Rectal smooth muscle tissue (tissue), 1 donor: ENCODE results near the gene MRPS33.

Experiments
- H3K27ac ChIP-seq: one replicate; pipeline ENCODE4 v1.7.0; 2013; ENCODE audit warnings: low read depth, low read length, inconsistent platforms
- H3K27me3 ChIP-seq: one replicate; pipeline ENCODE4 v1.7.0; 2013; ENCODE audit warnings: low read length; ENCODE audit not compliant: control insufficient read depth, insufficient read depth
- H3K36me3 ChIP-seq: one replicate; pipeline ENCODE4 v1.7.0; 2013; ENCODE audit warnings: low read length; ENCODE audit not compliant: control insufficient read depth, insufficient read depth
- H3K4me1 ChIP-seq: one replicate; pipeline ENCODE4 v1.7.0; 2013; ENCODE audit warnings: low read length; ENCODE audit not compliant: control insufficient read depth, insufficient read depth
- H3K4me3 ChIP-seq: one replicate; pipeline ENCODE4 v1.7.0; 2013; ENCODE audit warnings: low read length
- H3K9ac ChIP-seq: one replicate; pipeline ENCODE4 v1.7.0; 2013; ENCODE audit warnings: low read length

Gene MRPS33

GRCh38 chr7:141028767-141029166 is 14.0 kb upstream of the MRPS33 start:
- Histone ChIP-seq H3K36me3 (no peaks in the 10 kb centered on the region), H3K4me1 (no peaks in the 10 kb centered on the region), H3K4me3 (no peak overlapping the region), H3K9ac (no peak overlapping the region), H3K27ac (no peak overlapping the region), H3K27me3 (no peaks in the 10 kb centered on the region)

DNA sequence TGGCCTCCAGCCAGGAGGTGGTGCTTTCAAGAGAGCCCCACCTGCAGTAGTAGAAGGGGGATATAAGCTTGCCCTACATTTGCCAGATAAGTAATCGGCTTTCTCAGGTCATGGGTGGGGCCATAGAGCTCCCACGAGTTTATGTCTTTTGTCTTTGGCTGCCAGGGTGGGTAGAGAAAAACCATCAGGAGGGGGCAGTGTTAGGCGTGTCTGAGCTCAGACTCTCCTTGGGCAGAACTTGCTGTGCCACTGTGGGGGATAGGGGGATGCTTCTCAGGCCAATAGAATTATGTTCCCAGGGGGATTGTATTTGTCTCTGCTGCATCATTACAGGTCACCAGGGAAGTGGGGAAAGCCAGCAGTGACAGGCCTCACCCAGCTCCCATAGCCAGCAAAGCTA is 12.3 kb upstream of the MRPS33 start:
- Histone ChIP-seq H3K9ac (no peak overlapping the region), H3K27ac (no peak overlapping the region), H3K36me3 (no peaks in the 10 kb centered on the region), H3K27me3 (no peaks in the 10 kb centered on the region), H3K4me1 (no peaks in the 10 kb centered on the region), H3K4me3 (no peak overlapping the region)

- Histone ChIP-seq H3K27me3 (no peaks in the 10 kb centered on the region), H3K4me3 (no peak overlapping the region), H3K36me3 (no peaks in the 10 kb centered on the region), H3K9ac (no peak overlapping the region), H3K27ac (no peak overlapping the region), H3K4me1 (no peaks in the 10 kb centered on the region)
Measured at GRCh38 chr7:141024668-141025067, 9.9 kb upstream of the MRPS33 start.

DNA sequence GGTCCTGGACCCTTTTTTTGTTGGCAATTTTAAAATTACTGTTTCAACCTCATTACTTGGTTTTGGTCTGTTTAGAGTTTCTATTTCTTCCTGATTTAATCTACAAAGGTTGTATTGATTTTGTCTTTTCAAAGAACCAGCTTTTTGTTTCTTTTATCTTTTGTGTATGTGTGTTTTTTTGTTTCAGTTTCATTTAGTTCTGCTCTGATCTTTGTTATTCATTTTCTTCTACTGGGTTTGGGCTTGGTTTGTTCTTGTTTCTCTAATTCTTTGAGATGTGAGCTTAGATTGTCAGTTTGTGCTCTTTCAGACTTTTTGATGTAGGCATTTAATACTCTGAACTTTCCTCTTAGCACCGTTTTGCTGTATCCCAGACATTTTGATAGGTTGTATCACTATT is 8.5 kb upstream of the MRPS33 start:
- no peaks in the 10 kb centered on the region for H3K4me1 ChIP-seq
- H3K9ac ChIP-seq, result no peak overlapping the region
- no peak overlapping the region for H3K4me3 ChIP-seq
- no peaks in the 10 kb centered on the region for H3K36me3 ChIP-seq
- H3K27ac ChIP-seq, result no peak overlapping the region
- H3K27me3 ChIP-seq, result no peaks in the 10 kb centered on the region

DNA sequence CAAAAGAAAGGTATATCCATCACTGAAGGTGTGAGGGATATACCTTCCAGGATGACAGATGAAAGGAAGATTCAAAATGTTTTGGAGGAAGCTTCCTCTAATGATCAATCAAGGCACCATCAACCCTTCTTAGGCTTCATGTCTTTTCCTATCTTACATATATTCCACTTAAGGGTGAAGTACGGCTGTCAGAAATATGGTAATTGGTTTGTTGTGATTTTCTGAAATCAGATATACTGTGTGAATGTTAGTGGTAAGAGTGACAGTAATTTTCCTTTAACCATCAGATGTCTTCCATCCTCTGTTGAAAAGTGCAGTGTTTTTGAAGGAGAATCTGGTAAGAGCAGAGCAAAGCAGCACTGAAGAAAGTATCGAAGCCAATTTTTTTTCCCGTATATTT is 2.8 kb upstream of the MRPS33 start:
- no peak overlapping the region for H3K9ac ChIP-seq
- no peaks in the 10 kb centered on the region for H3K36me3 ChIP-seq
- no peaks in the 10 kb centered on the region for H3K27me3 ChIP-seq
- H3K4me3 ChIP-seq, result no peak overlapping the region
- H3K4me1 ChIP-seq, result peaks cover 8% of the 10 kb centered on the region
- H3K27ac ChIP-seq, result no peak overlapping the region

GRCh38 chr7:141016349-141016748 is 1.6 kb upstream of the MRPS33 start:
- Histone ChIP-seq H3K4me3 (no peak overlapping the region), H3K27me3 (no peaks in the 10 kb centered on the region), H3K36me3 (no peaks in the 10 kb centered on the region), H3K4me1 (peaks cover 8% of the 10 kb centered on the region), H3K9ac (no peak overlapping the region), H3K27ac (no peak overlapping the region)

DNA sequence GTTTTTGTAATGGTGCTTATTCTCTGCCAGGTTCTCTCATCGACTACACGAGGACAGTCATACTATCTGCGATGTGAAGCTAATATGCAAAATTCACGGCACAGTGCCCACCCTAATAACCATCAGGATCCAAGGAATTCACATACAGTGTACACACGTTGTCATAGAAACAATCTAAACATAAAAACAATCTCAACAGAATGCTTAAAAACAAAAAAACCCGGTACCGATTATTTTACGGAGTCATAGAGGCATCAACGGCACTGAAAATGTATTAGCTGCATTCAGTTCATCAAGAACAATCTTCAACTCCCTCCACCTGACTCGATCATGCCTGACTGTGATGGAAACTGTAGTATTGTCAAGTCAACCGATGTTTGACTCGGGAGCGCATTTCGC is 628 bp downstream of the MRPS33 start:
- Histone ChIP-seq H3K4me3 (peak overlapping the region; percentile 90), H3K27ac (peak overlapping the region; percentile 88), H3K27me3 (no peaks in the 10 kb centered on the region), H3K4me1 (peaks cover 8% of the 10 kb centered on the region), H3K36me3 (no peaks in the 10 kb centered on the region), H3K9ac (peak overlapping the region; percentile 81)

GRCh38 chr7:141013345-141013715 is 1.4 kb downstream of the MRPS33 start:
- no peaks in the 10 kb centered on the region for H3K27me3 ChIP-seq
- no peak overlapping the region for H3K9ac ChIP-seq
- no peak overlapping the region for H3K4me3 ChIP-seq
- peaks cover 8% of the 10 kb centered on the region for H3K4me1 ChIP-seq
- no peak overlapping the region for H3K27ac ChIP-seq
- no peaks in the 10 kb centered on the region for H3K36me3 ChIP-seq

- no peak overlapping the region for H3K4me3 ChIP-seq
- H3K27me3 ChIP-seq, result no peaks in the 10 kb centered on the region
- no peak overlapping the region for H3K9ac ChIP-seq
- no peaks in the 10 kb centered on the region for H3K36me3 ChIP-seq
- peaks cover 8% of the 10 kb centered on the region for H3K4me1 ChIP-seq
- H3K27ac ChIP-seq, result no peak overlapping the region
Measured at GRCh38 chr7:141012696-141013344, 1.9 kb downstream of the MRPS33 start.

DNA sequence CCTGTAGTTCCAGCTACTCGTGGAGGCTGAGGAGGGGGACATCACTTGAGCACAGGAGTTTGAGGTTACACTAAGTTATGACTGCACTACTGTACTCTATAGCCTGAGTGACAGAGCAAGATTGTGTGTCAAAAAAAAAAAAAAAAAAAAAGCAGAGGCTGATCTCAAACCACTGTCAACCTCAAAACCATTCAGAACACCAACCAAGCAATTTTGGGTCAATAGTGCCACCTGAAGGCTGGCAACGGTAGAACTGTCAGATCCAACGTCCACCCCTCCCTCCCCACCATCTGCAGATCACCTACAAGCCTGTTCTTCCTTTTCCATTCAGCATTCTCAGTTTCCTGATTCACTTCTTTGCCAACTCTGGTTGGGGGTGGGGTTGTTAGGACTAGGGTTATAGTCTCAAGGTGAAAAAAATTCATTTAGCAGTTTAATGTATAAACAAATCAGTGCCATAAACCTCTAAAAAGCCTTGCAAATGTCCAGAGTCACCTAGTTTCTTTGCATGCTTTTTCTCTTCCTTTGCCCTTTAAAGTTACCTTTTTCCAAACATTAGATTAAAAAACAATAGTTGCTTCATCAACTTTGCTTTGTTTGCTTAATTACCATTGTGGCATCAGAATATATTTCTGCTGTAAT is 2.6 kb downstream of the MRPS33 start:
- Histone ChIP-seq H3K9ac (no peak overlapping the region), H3K27ac (no peak overlapping the region), H3K27me3 (no peaks in the 10 kb centered on the region), H3K4me1 (peaks cover 8% of the 10 kb centered on the region), H3K36me3 (no peaks in the 10 kb centered on the region), H3K4me3 (no peak overlapping the region)

DNA sequence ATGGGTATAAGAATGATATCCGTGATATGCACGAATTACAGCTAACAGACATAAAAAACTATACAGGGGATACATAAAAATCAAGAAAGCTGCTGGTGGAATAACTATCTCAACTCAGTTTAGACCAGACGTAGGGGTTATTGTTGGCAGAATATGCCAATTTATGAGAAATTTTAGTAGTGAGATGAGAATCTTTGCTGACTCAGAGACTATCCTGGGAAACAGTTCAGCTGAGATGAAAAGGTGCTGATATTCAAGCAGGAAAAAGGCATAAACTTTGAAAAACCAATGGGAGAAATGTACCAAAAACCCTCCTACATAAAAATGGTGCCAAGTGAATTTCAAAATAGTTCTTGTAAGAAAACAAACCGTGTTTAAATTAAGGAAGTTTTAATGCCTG is 3.3 kb downstream of the MRPS33 start:
- Histone ChIP-seq H3K4me1 (peaks cover 8% of the 10 kb centered on the region), H3K9ac (no peak overlapping the region), H3K27ac (no peak overlapping the region), H3K27me3 (no peaks in the 10 kb centered on the region), H3K36me3 (peaks cover 4% of the 10 kb centered on the region), H3K4me3 (no peak overlapping the region)

GRCh38 chr7:141003172-141004065 is 11.3 kb downstream of the MRPS33 start:
- peaks cover 4% of the 10 kb centered on the region for H3K36me3 ChIP-seq
- H3K27me3 ChIP-seq, result no peaks in the 10 kb centered on the region
- H3K4me3 ChIP-seq, result no peak overlapping the region
- no peaks in the 10 kb centered on the region for H3K4me1 ChIP-seq
- no peak overlapping the region for H3K27ac ChIP-seq
- H3K9ac ChIP-seq, result no peak overlapping the region
